ENCODE data around the gene EML4.

Gene EML4

DNA sequence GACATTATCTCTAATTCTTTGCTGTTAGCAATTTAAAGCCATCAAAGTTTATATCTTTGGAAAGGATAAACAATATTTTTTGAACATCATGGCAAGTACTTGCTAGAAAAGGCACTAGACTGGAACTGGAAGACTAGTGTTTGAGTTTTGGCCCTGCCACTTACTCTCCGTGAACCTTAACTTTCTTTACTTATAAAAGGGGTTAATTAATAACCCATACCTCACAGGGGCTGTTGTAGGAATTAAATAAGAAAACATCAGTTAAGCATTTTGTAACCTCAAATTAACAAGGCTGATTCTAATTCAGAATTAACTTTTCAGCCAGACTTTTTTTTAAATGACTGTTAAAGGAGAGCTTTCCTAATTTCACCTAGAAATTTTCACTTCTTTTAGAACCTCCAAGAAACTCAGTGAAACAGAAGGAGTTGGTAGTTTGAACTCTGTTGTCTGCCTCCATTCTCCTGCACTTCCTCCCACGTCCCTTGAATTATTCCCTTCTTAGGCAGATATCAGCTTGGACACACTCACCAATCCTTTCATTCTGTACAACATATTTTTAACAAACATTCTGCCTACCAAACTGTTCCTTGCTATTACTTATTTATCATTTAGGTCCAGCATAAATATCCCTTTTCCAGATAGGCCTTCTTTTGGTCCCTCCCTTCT lies 112.4 kb downstream of the EML4 start:
- H3K4me3 ChIP-seq (ENCODE audit: low read depth, low read length), result no peak overlapping the region
- DNase-seq (ENCODE audit: low read depth), result no peak
- TF ChIP-seq, protein P1, sequence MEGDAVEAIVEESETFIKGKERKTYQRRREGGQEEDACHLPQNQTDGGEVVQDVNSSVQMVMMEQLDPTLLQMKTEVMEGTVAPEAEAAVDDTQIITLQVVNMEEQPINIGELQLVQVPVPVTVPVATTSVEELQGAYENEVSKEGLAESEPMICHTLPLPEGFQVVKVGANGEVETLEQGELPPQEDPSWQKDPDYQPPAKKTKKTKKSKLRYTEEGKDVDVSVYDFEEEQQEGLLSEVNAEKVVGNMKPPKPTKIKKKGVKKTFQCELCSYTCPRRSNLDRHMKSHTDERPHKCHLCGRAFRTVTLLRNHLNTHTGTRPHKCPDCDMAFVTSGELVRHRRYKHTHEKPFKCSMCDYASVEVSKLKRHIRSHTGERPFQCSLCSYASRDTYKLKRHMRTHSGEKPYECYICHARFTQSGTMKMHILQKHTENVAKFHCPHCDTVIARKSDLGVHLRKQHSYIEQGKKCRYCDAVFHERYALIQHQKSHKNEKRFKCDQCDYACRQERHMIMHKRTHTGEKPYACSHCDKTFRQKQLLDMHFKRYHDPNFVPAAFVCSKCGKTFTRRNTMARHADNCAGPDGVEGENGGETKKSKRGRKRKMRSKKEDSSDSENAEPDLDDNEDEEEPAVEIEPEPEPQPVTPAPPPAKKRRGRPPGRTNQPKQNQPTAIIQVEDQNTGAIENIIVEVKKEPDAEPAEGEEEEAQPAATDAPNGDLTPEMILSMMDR (IDR thresholded peaks at IDR 0.05; ENCODE audit: low read depth, low read length, missing control alignments), result no peak

DNA sequence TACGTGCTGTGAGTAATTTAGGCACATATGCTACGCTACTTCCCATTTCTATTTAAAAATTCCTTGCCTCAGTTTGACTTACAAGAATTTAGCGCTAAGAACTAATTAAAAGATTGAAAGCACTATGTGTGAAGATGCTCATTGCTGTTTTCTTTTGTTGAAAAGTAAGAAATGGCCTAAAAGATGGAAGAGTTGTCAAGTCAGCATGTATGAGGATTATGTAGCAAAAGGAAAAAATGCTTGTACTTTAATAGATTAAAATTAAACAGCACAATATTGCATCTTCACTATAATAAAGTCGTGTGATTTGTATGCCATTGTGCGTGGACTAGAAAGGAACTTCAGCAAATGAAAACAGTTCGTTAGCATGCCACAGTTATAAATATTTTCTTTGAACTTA lies 114.9 kb downstream of the EML4 start:
- TF ChIP-seq, protein P1 (IDR thresholded peaks at IDR 0.05; ENCODE audit: low read depth, low read length, missing control alignments), result no peak
- H3K4me3 ChIP-seq (ENCODE audit: low read depth, low read length), result no peak overlapping the region
- DNase-seq (ENCODE audit: low read depth), result no peak

DNA sequence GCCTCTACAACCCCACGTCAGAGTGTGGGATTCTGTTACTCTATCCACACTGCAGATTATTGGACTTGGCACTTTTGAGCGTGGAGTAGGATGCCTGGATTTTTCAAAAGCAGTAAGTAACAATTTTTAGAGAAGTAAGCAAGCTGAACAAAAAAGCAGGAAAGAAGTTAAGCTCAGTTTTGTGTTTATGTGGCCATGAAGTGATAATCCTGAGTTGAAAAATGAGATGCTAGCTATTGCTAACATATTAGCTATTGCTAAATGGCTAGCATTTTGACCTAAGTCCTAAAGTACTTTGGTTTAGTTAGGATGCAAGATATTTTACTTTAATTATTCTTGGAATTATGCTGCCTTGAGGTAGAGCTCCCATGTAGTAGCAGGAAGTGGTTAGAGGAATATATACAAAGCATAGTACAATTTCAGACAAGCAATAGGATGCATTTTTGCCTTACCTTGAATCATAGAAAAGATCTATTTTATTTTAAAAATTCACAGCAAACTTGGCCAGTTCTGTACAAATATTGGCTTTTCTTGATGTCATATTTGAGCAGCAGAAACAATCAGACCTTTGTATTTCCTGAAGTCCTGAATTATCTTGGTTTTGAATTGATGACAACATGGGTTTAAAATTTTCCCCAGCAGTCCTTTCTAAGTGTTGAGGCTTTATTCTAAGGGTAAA lies 117.3 kb downstream of the EML4 start:
- no peak overlapping the region for H3K4me3 ChIP-seq (ENCODE audit: low read depth, low read length)
- TF ChIP-seq, protein P1 (IDR thresholded peaks at IDR 0.05; ENCODE audit: low read depth, low read length, missing control alignments), result no peak
- no peak for DNase-seq (ENCODE audit: low read depth)

DNA sequence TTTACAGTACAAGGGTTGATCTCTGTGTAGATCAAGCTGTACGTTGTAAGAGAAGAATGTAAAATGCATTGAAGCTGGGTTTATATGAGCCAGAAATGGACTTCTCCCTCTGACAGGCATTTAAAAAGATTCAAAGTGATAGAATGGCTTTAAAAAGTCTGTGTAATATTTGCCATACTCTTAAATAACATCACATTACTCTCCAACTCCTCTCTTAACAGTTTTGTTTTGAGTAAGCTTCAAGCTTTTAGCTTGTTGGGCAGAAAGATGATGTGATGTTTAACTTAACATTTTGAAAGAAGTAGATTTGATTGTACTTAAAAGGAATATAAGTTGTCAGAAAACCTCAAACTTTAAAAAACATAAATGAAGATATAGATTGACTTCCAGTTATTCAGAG lies 119.7 kb downstream of the EML4 start:
- TF ChIP-seq, protein P1 (IDR thresholded peaks at IDR 0.05; ENCODE audit: low read depth, low read length, missing control alignments), result no peak
- no peak for DNase-seq (ENCODE audit: low read depth)
- no peak overlapping the region for H3K4me3 ChIP-seq (ENCODE audit: low read depth, low read length)

DNA sequence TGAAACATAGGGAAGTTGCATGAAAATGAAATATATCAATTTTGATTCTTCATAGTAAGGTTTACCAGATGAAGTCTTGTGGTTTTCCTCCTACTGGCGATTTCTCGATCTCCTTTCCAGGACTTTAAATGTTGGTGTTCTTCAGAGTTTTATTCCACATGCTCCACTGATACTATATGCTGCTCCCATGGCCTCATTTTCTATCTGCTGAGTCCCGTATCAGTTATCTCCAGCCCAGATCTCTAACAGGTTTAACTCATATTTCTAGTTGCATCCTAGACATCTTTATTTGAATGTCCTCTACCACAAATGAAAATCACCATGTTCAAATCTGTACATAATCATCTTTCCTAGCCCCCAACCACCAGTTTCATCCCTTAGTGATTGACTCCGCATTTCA lies 120.1 kb downstream of the EML4 start:
- TF ChIP-seq, protein P1 (IDR thresholded peaks at IDR 0.05; ENCODE audit: low read depth, low read length, missing control alignments), result no peak
- H3K4me3 ChIP-seq (ENCODE audit: low read depth, low read length), result no peak overlapping the region
- no peak for DNase-seq (ENCODE audit: low read depth)

DNA sequence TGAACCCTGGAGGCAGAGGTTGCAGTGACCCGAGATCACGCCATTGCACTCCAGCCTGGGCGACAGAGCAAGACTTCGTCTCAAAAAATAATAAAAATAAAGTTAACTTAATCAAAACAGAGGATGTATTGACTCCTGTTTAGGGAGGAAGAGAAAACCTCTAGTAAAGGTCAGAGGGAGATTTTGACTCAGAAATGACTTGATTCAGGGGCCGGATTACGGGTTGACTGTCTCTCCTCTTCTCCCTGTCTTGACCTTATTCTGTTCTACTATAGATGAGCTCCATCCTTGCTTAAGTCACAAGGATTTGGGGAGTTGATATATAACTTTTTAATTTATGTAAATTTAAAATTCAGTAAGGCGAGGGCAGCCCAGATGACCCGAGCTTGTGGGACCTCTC lies 120.9 kb downstream of the EML4 start:
- TF ChIP-seq, protein P1 (IDR thresholded peaks at IDR 0.05; ENCODE audit: low read depth, low read length, missing control alignments), result no peak
- no peak for DNase-seq (ENCODE audit: low read depth)
- no peak overlapping the region for H3K4me3 ChIP-seq (ENCODE audit: low read depth, low read length)

DNA sequence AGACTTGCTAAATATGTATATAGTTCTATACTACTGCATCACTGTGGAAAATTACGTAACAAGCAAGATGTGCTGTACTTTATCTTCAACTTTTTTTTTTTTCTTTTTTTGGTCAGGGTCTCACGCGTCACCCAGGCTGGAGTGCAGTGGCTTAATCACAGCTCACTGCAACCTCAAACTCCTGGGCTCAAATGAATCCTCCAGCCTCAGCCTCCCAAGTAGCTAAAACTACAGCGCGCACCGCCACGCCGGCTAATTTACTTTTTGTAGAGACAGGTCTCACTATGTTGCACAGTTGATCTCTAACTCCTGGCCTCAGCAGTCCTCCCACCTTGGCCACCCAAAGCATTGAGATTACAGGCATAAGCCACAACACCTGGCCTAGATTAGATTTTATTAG lies 123.9 kb downstream of the EML4 start:
- TF ChIP-seq, protein P1 (IDR thresholded peaks at IDR 0.05; ENCODE audit: low read depth, low read length, missing control alignments), result no peak
- no peak overlapping the region for H3K4me3 ChIP-seq (ENCODE audit: low read depth, low read length)
- no peak for DNase-seq (ENCODE audit: low read depth)
